ENCODE results near the gene SECISBP2.

DNA sequence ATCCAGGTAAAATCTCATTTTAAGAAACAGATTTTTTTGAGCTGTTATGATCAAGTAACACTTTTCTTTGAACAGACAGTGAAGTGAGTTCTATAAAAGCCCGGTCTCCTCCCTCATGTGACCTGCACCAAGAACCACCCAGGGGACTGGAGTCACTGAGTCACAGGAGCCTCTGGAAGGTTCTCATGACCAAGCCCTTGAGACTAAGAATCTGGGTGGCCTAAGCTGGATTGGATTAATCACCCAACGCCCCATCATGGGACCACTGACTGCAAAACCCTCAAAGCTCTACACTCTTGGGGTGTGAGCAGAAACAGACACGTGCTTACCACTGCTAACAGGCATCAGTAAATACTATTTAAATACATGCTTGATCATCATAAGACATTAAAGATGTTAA lies 48.4 kb downstream of the SECISBP2 start:
- TF ChIP-seq, protein P1, sequence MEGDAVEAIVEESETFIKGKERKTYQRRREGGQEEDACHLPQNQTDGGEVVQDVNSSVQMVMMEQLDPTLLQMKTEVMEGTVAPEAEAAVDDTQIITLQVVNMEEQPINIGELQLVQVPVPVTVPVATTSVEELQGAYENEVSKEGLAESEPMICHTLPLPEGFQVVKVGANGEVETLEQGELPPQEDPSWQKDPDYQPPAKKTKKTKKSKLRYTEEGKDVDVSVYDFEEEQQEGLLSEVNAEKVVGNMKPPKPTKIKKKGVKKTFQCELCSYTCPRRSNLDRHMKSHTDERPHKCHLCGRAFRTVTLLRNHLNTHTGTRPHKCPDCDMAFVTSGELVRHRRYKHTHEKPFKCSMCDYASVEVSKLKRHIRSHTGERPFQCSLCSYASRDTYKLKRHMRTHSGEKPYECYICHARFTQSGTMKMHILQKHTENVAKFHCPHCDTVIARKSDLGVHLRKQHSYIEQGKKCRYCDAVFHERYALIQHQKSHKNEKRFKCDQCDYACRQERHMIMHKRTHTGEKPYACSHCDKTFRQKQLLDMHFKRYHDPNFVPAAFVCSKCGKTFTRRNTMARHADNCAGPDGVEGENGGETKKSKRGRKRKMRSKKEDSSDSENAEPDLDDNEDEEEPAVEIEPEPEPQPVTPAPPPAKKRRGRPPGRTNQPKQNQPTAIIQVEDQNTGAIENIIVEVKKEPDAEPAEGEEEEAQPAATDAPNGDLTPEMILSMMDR (IDR thresholded peaks at IDR 0.05), result no peak
- TF ChIP-seq POLR2A (IDR thresholded peaks at IDR 0.05), result no peak

Data from Peyer's patch (tissue), 4 donors.